HepG2 (cell line): ENCODE data around the gene ALKBH5. TPM values are rescaled to one million over a fixed set of nuclear protein-coding genes. Genes with fewer than 3 reads are reported as not detected.

Source experiments
- BATF2 ChIP-seq: sonication (generic); formaldehyde crosslinking; IDR thresholded peaks from 2 replicates; pipeline ENCODE4 v1.8.0; 2022; ENCODE audit warnings: mild to moderate bottlenecking, missing genetic modification reagents, moderate library complexity
- HOXA9 ChIP-seq: sonication (generic); formaldehyde crosslinking; IDR thresholded peaks from 2 replicates; pipeline ENCODE4 v1.8.1; 2022; ENCODE audit warnings: missing genetic modification reagents, mild to moderate bottlenecking, moderate library complexity, borderline replicate concordance
- KIAA2018 ChIP-seq: sonication (generic); formaldehyde crosslinking; IDR thresholded peaks from 2 replicates; pipeline ENCODE4 v1.5.0; 2020; ENCODE audit warnings: mild to moderate bottlenecking, missing genetic modification reagents, borderline replicate concordance
- PTBP1 ChIP-seq: fragments of 200-400 bp; formaldehyde crosslinking; IDR thresholded peaks from 2 replicates; pipeline ENCODE4 v1.6.1; 2018; ENCODE audit warnings: low read length, low read depth; ENCODE audit not compliant: poor library complexity, severe bottlenecking
- SNAPC4 ChIP-seq: sonication (generic); formaldehyde crosslinking; IDR thresholded peaks from 2 replicates; pipeline ENCODE4 v1.4.0; 2020; ENCODE audit warnings: mild to moderate bottlenecking, missing genetic modification reagents
- ZNF280B ChIP-seq: sonication (generic); formaldehyde crosslinking; IDR thresholded peaks from 2 replicates; pipeline ENCODE4 v1.5.0; 2020; ENCODE audit warnings: missing genetic modification reagents, mild to moderate bottlenecking, borderline replicate concordance
- ZNF574 ChIP-seq: sonication (generic); formaldehyde crosslinking; IDR thresholded peaks from 2 replicates; pipeline ENCODE4 v1.4.0; 2020; ENCODE audit warnings: missing genetic modification reagents
- ZNF607 ChIP-seq: sonication (generic); formaldehyde crosslinking; IDR thresholded peaks from 2 replicates; pipeline ENCODE4 v1.5.1; 2020; ENCODE audit warnings: missing genetic modification reagents, mild to moderate bottlenecking, borderline replicate concordance
- ZSCAN21 ChIP-seq: sonication (generic); formaldehyde crosslinking; IDR thresholded peaks from 2 replicates; pipeline ENCODE4 v1.8.0; 2022; ENCODE audit warnings: mild to moderate bottlenecking, missing genetic modification reagents, moderate library complexity, borderline replicate concordance
- polyA plus RNA-seq, 8 experiments: library from polyadenylated mRNA; depleted of rRNA in 3 of 8; stranded (reverse) in 7 of 8; unstranded in 1 of 8; fragments of >200 nt; fragmentation: Illumina TruSeq in 4 of 8; extraction: Trizol in 4 of 8; gene quantifications; 2 replicates each; pipeline versions ENCODE4 v1.2.1 to v1.2.3, GENCODE V29; 2011 to 2016; ENCODE audit warnings: low read depth in 4 of 8, missing spikeins in 1 of 8, mixed read lengths in 1 of 8; ENCODE audit not compliant: insufficient read depth in 1 of 8
- total RNA-seq, 5 experiments: library from RNA; depleted of rRNA; stranded (reverse); fragments of >200 nt; fragmentation: Illumina TruSeq; extraction: Trizol; gene quantifications; 2 replicates each; pipeline ENCODE4 v1.2.3, GENCODE V29; 2016; ENCODE audit warnings: low read depth in 1 of 5

The ALKBH5 gene
- total and polyA plus RNA-seq, 2 of the 13 experiments (the other 11 are each of a cell fraction or from before 2014, with no cell fraction given): 68.9 to 76.9 TPM

- TF ChIP-seq KIAA2018 (CRISPR knock-in tag): 0 out of 2 replicates have a peak, but pooled peaks have one; percentile 64
- 0 out of 2 replicates have a peak, but pooled peaks have one; percentile 16 for TF ChIP-seq ZNF574 (CRISPR knock-in tag)
- TF ChIP-seq SNAPC4 (CRISPR knock-in tag): peak; percentile 98
- TF ChIP-seq ZNF280B (CRISPR knock-in tag): peak; percentile 26; the same call in 1 of the 2 replicates
- no peak for TF ChIP-seq PTBP1
- no peak; the same call in 1 of the 2 replicates for TF ChIP-seq BATF2
- no peak for TF ChIP-seq ZSCAN21 (CRISPR knock-in tag)
- TF ChIP-seq HOXA9: no peak
- peak; percentile 76 for TF ChIP-seq ZNF607 (CRISPR knock-in tag)
Measured at GRCh38 chr17:18182978-18183333, 672 bp upstream of the ALKBH5 start (continued).
